ENCODE measurements around the gene RMND5A. TPM values are rescaled to one million over a fixed set of nuclear protein-coding genes. Genes with fewer than 3 reads are reported as not detected.

RMND5A gene
- total RNA-seq, 1 experiment from 2014 or later: 59.9 TPM

- ChIA-PET POLR2A (no interaction called here), CTCF (no interaction called here)
- no peak for DNase-seq
- no peak overlapping the region for H3K4me3 ChIP-seq (ENCODE audit: low read depth, low read length)
- no peaks in the 10 kb centered on the region for H3K36me3 Mint-ChIP-seq (ENCODE audit: insufficient read depth, unreplicated experiment)
- no peaks in the 10 kb centered on the region for H3K27me3 Mint-ChIP-seq (ENCODE audit: insufficient read depth, unreplicated experiment)
- TF ChIP-seq CTCF (IDR thresholded peaks at IDR 0.05; ENCODE audit: insufficient read depth in 1 of 2, low read depth in 1 of 2, low read length in 1 of 2, severe bottlenecking in 1 of 2, unreplicated experiment in 1 of 2): no peak
- no peak overlapping the region for H3K27ac Mint-ChIP-seq (ENCODE audit: unreplicated experiment)
- intact Hi-C loops (cut with micrococcal nuclease; ENCODE audit: unreplicated experiment): loop anchor here (10.0 kb wide), 1 partner anchor 391 kb away; no protein-coding TSS in a partner anchor
- H3K9me3 Mint-ChIP-seq (ENCODE audit: unreplicated experiment): no peaks in the 10 kb centered on the region
- H3K4me1 ChIP-seq: no peaks in the 10 kb centered on the region
- BruUV-seq (replicated peaks): no TSS peak
- no peaks in the 10 kb centered on the region for H3K36me3 ChIP-seq (ENCODE audit: control insufficient read depth, insufficient read depth, low read length)
- no peaks in the 10 kb centered on the region for H3K27me3 ChIP-seq (replicated peaks; ENCODE audit: control insufficient read depth, insufficient read depth, low read length)
- H3K4me3 Mint-ChIP-seq (ENCODE audit: unreplicated experiment): no peak overlapping the region
- no peaks in the 10 kb centered on the region for H3K9me3 ChIP-seq
- no peaks in the 10 kb centered on the region for H3K4me1 Mint-ChIP-seq (ENCODE audit: low read depth, unreplicated experiment)
Measured at GRCh38 chr2:86786001-86786536, 66.0 kb downstream of the RMND5A start.

- TF ChIP-seq CTCF (IDR thresholded peaks at IDR 0.05; ENCODE audit: insufficient read depth in 1 of 2, low read depth in 1 of 2, low read length in 1 of 2, severe bottlenecking in 1 of 2, unreplicated experiment in 1 of 2): no peak
- H3K4me1 Mint-ChIP-seq (ENCODE audit: low read depth, unreplicated experiment): no peaks in the 10 kb centered on the region
- H3K36me3 Mint-ChIP-seq (ENCODE audit: insufficient read depth, unreplicated experiment): no peaks in the 10 kb centered on the region
- no peaks in the 10 kb centered on the region for H3K36me3 ChIP-seq (ENCODE audit: control insufficient read depth, insufficient read depth, low read length)
- no peaks in the 10 kb centered on the region for H3K27me3 Mint-ChIP-seq (ENCODE audit: insufficient read depth, unreplicated experiment)
- intact Hi-C loops (cut with micrococcal nuclease; ENCODE audit: unreplicated experiment): loop anchor here (10.0 kb wide), 1 partner anchor 393 kb away; no protein-coding TSS in a partner anchor
- H3K9me3 ChIP-seq: no peaks in the 10 kb centered on the region
- ChIA-PET CTCF (no interaction called here), POLR2A (no interaction called here)
- no peak overlapping the region for H3K4me3 ChIP-seq (ENCODE audit: low read depth, low read length)
- no peak for DNase-seq
- no peaks in the 10 kb centered on the region for H3K9me3 Mint-ChIP-seq (ENCODE audit: unreplicated experiment)
- no peak overlapping the region for H3K27ac Mint-ChIP-seq (ENCODE audit: unreplicated experiment)
- H3K27me3 ChIP-seq (replicated peaks; ENCODE audit: control insufficient read depth, insufficient read depth, low read length): no peaks in the 10 kb centered on the region
- H3K4me3 Mint-ChIP-seq (ENCODE audit: unreplicated experiment): no peak overlapping the region
- BruUV-seq (replicated peaks): no TSS peak
- H3K4me1 ChIP-seq: no peaks in the 10 kb centered on the region
Measured at GRCh38 chr2:86787736-86788135, 67.6 kb downstream of the RMND5A start.

GRCh38 chr2:86788165-86788564 is 68.1 kb downstream of the RMND5A start:
- no peaks in the 10 kb centered on the region for H3K27me3 ChIP-seq (replicated peaks; ENCODE audit: control insufficient read depth, insufficient read depth, low read length)
- H3K36me3 ChIP-seq (ENCODE audit: control insufficient read depth, insufficient read depth, low read length): no peaks in the 10 kb centered on the region
- no peak overlapping the region for H3K27ac Mint-ChIP-seq (ENCODE audit: unreplicated experiment)

More at GRCh38 chr2:86788165-86788564, 68.1 kb downstream of the RMND5A start:
- no peak for TF ChIP-seq CTCF (IDR thresholded peaks at IDR 0.05; ENCODE audit: insufficient read depth in 1 of 2, low read depth in 1 of 2, low read length in 1 of 2, severe bottlenecking in 1 of 2, unreplicated experiment in 1 of 2)
- no peak overlapping the region for H3K4me3 ChIP-seq (ENCODE audit: low read depth, low read length)
- intact Hi-C loops (cut with micrococcal nuclease; ENCODE audit: unreplicated experiment): loop anchor here (10.0 kb wide), 1 partner anchor 393 kb away; no protein-coding TSS in a partner anchor
- Mint-ChIP-seq H3K36me3 (ENCODE audit: insufficient read depth, unreplicated experiment) (no peaks in the 10 kb centered on the region), H3K9me3 (ENCODE audit: unreplicated experiment) (no peaks in the 10 kb centered on the region), H3K4me1 (ENCODE audit: low read depth, unreplicated experiment) (no peaks in the 10 kb centered on the region), H3K4me3 (ENCODE audit: unreplicated experiment) (no peak overlapping the region), H3K27me3 (ENCODE audit: insufficient read depth, unreplicated experiment) (no peaks in the 10 kb centered on the region)
- no peaks in the 10 kb centered on the region for H3K4me1 ChIP-seq
- CTCF ChIA-PET: no interaction called here
- POLR2A ChIA-PET: no interaction called here
- H3K9me3 ChIP-seq: no peaks in the 10 kb centered on the region
- DNase-seq: no peak
- BruUV-seq (replicated peaks): no TSS peak

All from Caco-2 (cell line).